IPS DF 6.9 (cell line): Measurements from ENCODE around the gene CBX5.
"Not testable (repeated sequence)": the region's sequence is repeated elsewhere in the genome, so short reads cannot be mapped to it uniquely, and the experiment has no call there.

ENCODE experiments used
- DNase-seq: peaks from one replicate; pipeline ENCODE4 v3.0.0-alpha.2; 2013; ENCODE audit warnings: low read depth, low spot score
- H3K27ac ChIP-seq: one replicate; pipeline ENCODE4 v1.5.1; 2013; ENCODE audit warnings: low read length, control low read depth
- H3K27me3 ChIP-seq: 2 replicates; pipeline ENCODE4 v1.6.1; 2013; ENCODE audit warnings: mild to moderate bottlenecking, low read length; ENCODE audit not compliant: control insufficient read depth, insufficient read depth
- H3K36me3 ChIP-seq: 2 replicates; pipeline ENCODE4 v1.6.1; 2013; ENCODE audit warnings: low read length; ENCODE audit not compliant: control insufficient read depth, insufficient read depth
- H3K4me1 ChIP-seq: 2 replicates; pipeline ENCODE4 v1.6.1; 2013; ENCODE audit warnings: low read length; ENCODE audit not compliant: control insufficient read depth, insufficient read depth
- H3K4me3 ChIP-seq: 2 replicates; pipeline ENCODE4 v1.5.1; 2013; ENCODE audit warnings: mild to moderate bottlenecking, low read length
- H3K9me3 ChIP-seq: 2 replicates; pipeline ENCODE4 v1.6.1; 2013; ENCODE audit warnings: low read length, inconsistent platforms; ENCODE audit not compliant: control insufficient read depth, insufficient read depth
- WGBS: extraction: QIAGEN DNeasy Blood & Tissue Kit; methylation state at CpG from one replicate; pipeline ENCODE4 v1.1.7; 2013; ENCODE audit warnings: mixed read lengths, missing lambda C conversion rate; ENCODE audit not compliant: insufficient read length, insufficient coverage; 5-methylcytosine and 5-hydroxymethylcytosine counted together

CBX5 gene

DNA sequence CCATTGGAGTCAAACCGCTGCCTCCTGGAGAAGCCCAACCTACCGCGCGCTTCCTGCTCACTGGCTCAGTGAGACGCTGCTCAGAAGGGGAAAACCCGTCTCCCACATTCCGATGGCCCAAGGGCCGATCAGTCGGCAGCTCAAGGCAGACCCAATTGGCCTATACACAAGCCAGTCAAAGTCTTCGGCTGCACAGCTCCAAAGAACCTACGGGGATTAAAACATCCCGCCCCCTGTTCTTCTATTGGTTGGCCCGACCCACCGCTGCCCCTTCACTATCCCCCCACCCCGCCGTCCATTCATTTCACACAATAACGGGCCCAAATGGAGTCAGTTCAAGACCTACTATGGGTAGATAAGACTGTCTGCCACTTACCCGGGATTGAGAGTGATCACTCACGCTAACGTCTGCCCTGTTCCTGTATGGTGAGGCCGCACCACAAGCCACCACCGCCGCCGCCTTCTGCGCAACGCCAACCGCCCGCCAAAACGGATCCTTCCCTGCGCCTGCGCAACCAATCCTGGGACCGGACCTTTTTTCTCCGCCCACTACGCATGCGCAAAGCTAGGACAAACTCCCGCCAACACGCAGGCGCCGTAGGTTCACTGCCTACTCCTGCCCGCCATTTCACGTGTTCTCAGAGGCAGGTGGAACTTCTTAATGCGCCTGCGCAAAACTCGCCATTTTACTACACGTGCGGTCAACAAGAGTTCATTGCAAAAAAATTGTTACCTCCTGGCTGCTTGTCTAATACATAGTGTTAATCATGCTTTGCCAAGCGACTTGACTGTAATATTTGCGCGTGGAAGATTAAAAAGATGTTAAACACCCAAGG lies at the start of gene CBX5:
Gene CBX5 (minus strand): TSS at position 491 of the 836 bp plus-strand sequence. CDS start 22,472 bp downstream, outside the sequence.
- H3K4me3 ChIP-seq = peak within 1 kb of the TSS; percentile 79; the same call in 1 of the 2 replicates
- peak; percentile 96 for DNase-seq
- WGBS = no CpG with 5 or more reads among the region's 49 CpGs
- H3K9me3 ChIP-seq = no peaks in the 10 kb centered on the region
- H3K27me3 ChIP-seq = no peaks in the 10 kb centered on the region
- peaks cover 21% of the 10 kb centered on the region; the same call in 1 of the 2 replicates for H3K36me3 ChIP-seq
- peak within 1 kb of the TSS; percentile 2 for H3K27ac ChIP-seq
- peaks cover 1% of the 10 kb centered on the region; the same call in 1 of the 2 replicates for H3K4me1 ChIP-seq

DNA sequence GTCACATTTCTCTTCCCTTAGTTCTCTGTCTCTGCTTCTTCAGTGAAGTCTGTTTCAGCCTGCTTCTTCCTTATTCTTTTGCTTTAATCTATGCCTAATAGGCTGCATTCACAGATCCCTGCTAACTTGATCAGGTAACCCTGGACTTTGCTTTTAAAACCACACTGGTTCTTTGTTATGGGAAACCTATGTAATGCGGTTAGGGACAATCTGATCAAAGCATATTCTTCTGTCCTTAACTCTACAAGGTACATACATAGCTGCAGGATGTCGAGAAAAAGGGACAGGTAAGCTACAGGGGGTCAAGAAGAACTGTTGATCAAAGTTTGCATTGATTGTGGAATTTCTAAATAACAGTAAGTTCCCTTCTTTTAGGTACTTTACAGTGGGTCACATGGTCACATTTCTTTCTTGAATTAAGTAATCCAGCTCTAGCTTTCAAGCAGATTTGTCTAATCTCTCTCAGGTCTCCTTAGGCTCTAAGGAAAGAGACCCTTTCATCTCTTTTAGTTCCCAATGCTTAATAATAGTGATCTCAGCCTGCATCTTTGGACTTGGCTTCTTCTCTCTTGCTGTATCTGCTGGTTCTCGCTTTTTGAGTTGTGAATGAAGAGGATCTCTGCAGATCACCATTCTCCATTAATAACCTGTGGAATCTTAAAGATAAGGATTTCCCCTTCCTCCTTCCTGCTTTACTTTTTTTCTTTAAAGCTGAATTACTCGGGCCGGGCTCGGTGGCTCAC lies 48.8 kb upstream of the CBX5 start:
- Histone ChIP-seq H3K9me3 (no peaks in the 10 kb centered on the region), H3K27me3 (no peaks in the 10 kb centered on the region), H3K27ac (no peak overlapping the region), H3K36me3 (no peaks in the 10 kb centered on the region), H3K4me3 (no peak overlapping the region), H3K4me1 (no peaks in the 10 kb centered on the region)
- no peak for DNase-seq
- WGBS = no CpG with 5 or more reads among the region's 6 CpGs

DNA sequence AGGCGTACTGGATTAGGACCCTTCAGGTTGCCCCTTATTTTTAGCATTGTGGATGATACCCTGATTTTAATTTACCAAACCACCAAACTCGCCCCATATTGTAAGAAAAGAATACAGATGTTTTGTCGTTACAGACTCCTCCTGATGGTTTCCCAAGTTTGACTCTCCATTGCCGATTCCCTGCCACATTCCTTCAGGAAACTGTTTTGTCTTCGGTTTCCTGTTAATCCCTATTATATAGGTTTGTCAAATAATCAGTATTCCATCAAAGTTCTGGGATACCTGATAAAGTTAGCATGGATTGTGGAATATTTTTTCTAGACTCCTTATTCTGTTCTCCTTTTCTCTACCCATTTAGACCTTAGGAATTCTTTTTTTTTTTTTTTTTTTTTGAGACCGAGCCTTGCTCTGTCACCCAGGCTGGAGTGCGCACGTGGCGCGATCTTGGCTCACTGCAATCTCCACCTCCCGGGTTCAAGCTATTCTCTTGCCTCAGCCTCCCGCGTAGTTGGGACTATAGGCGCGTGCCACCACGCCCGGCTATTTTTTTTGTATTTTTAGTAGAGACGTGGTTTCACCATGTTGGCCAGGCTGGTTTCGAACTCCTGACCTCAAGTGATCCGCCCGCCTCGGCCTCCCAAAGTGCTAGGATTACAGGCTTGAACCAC lies 45.7 kb upstream of the CBX5 start:
- not testable (repeated sequence) for H3K9me3 ChIP-seq, H3K27me3 ChIP-seq, H3K27ac ChIP-seq, DNase-seq, H3K4me1 ChIP-seq, H3K36me3 ChIP-seq
- WGBS = no CpG with 5 or more reads among the region's 22 CpGs
- H3K4me3 ChIP-seq = peak overlapping the region; percentile 92; the same call in 1 of the 2 replicates

DNA sequence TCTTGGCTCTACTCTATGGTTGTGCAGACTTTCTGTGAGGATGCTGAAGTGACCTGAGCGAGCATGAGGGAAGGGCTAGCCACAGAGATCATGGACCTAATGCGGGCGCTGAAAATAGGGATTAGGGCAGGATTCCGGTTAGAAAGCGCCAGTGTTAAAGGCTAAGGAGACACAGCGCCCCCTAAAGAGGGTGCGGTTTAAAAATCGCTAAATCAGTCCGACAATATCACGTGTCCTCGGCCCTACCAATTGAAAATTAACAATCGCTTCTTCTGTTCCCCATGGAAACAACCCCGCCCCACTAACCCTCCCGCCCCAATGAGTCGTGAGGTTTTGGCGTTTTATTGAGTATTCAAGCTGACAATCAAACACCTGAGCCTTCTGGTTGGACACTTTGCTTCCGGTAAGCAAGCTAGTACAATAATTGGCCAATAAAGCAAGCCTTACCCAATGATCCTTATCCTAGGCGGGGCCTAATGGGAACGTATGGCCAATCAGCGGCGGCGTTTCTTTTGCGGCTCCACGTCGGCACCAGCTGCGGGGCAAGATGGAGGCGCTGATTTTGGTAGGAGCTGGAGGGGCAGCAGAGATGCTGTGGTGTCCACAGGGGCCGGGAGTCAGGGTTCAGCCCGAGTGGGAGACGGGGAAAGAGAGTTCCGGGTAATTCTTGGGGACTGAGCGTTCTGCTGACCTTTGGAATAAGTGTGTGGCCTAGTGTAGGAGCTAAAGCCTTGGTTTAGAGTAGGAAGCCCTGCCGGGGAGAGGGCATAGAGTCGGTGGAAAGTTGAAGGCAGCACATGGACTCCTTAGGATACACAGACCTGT lies 44.9 kb upstream of the CBX5 start, which contains the start of gene COPZ1:
Gene COPZ1 (plus strand): TSS at position 515 of the 825 bp plus-strand sequence. CDS start 33 bp downstream, at position 548.
- H3K4me3 ChIP-seq = peak within 1 kb of the TSS; percentile 92

DNA sequence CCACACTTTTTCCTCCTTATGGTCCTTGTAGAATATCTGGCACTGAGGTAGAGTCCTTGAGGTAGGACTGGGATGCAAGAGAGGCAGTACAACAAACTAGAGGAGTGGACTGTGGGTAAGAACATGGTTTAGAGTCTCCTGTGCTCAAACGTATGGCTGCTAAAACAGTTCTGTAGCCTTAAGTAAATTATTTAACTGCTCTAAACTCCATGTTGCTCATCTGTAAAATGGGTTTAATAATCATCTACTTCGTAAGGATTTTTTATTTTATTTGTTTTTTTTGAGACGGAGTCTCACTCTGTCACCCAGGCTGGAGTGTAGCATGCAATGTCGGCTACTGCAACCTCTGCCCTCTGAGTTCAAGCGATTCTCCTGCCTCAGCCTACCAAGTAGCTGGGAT lies 41.4 kb upstream of the CBX5 start:
- no peak overlapping the region for H3K27ac ChIP-seq
- no peaks in the 10 kb centered on the region for H3K4me1 ChIP-seq
- no peak for DNase-seq
- H3K27me3 ChIP-seq = no peaks in the 10 kb centered on the region
- no CpG with 5 or more reads among the region's 5 CpGs for WGBS
- H3K36me3 ChIP-seq = no peaks in the 10 kb centered on the region
- H3K9me3 ChIP-seq = no peaks in the 10 kb centered on the region
- H3K4me3 ChIP-seq = no peak overlapping the region

More for the DNA sequence above, 44.9 kb upstream of the CBX5 start, which contains the start of gene COPZ1:
- peak; percentile 99 for DNase-seq
- Histone ChIP-seq H3K36me3 (no peaks in the 10 kb centered on the region), H3K27me3 (no peaks in the 10 kb centered on the region), H3K27ac (no peak within 1 kb of the TSS), H3K4me1 (no peaks in the 10 kb centered on the region), H3K9me3 (no peaks in the 10 kb centered on the region)
- WGBS = no CpG with 5 or more reads among the region's 34 CpGs

DNA sequence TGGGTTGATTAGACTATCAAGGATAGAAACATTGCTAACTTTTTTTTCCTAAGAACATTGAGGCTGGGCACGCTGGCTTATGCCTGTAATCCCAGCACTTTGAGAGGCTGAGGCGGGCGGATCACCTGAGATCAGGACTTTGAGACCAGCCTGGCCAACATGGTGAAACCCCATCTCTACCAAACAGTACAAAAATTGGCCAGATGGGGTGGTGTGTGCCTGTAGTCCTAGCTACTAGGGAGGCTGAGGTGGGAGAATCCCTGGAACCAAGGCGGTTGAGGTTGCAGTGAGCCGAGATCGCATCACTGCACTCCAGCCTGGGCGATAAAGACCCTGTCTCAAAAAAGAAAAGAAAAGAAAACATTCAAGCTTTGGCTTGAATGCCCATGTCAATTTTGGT lies 32.4 kb upstream of the CBX5 start:
- not testable (repeated sequence) for H3K36me3 ChIP-seq, H3K27ac ChIP-seq, H3K9me3 ChIP-seq, DNase-seq, H3K4me1 ChIP-seq, H3K4me3 ChIP-seq, H3K27me3 ChIP-seq
- no CpG with 5 or more reads among the region's 7 CpGs for WGBS

DNA sequence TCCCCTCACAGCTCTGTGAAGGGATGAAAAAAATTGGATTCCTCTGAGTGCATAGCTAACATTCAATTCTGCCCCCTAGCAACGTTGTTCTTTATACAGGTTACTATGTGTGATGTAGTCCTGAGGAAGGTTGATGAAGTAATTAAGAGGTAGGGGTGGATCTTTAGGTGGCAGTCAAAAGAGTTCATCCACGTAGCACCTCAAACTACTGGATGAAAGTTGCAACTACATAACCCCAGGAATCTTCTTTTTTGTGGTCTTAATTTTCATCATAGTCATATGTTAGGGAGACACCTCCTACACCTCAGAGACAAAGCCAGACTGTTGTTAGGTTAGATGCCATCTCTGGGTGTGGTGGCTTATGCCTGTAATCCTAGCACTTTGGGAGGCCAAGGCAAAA lies 31.1 kb upstream of the CBX5 start:
- Histone ChIP-seq H3K9me3 (no peaks in the 10 kb centered on the region), H3K4me3 (no peak overlapping the region), H3K36me3 (no peaks in the 10 kb centered on the region), H3K27ac (no peak overlapping the region), H3K4me1 (peaks cover 6% of the 10 kb centered on the region), H3K27me3 (no peaks in the 10 kb centered on the region)
- WGBS = no CpG with 5 or more reads among the region's 2 CpGs
- no peak for DNase-seq

DNA sequence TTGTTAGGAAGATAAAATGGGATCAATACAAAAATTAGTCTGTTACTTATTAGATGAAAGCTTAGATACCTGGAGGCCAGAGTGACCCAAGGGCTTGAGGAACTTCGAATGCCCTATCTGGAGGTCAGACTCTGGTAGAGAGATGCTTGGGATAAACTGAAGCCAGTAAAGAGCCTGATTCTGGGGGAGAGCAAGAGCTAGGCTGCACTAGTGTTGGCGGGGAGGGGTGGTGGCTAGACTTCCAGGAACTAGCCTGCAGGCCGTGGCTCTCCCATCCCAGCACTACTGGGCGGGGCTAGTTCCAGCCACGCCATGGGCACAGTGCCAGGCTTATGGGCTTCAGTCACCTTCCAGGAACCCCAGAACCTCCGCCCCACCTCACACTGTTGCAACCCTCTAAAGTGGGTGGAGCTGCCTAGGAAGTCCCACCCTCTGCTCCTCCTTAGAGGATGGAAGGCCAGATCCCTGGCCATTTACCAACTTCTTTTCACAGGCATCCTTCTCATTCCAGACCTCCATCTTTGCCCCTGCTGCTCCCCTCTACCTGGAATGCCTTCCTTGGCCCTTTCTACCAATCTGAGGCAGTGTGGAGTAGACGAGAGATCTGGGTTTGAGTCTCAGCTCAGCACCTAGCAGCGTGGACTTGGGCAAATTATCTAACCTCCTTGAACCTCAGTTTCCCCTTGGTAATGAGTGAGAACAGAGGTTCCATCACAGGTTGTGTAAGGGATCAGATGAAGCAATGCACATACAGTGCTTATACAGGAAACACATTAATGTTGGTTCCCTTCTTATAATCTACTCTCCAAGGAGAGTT lies 27.2 kb upstream of the CBX5 start:
- H3K4me3 ChIP-seq = no peak overlapping the region
- H3K9me3 ChIP-seq = no peaks in the 10 kb centered on the region
- H3K27me3 ChIP-seq = no peaks in the 10 kb centered on the region
- peaks cover 11% of the 10 kb centered on the region for H3K4me1 ChIP-seq
- WGBS = no CpG with 5 or more reads among the region's 8 CpGs
- H3K27ac ChIP-seq = no peak overlapping the region
- DNase-seq = no peak
- H3K36me3 ChIP-seq = no peaks in the 10 kb centered on the region

DNA sequence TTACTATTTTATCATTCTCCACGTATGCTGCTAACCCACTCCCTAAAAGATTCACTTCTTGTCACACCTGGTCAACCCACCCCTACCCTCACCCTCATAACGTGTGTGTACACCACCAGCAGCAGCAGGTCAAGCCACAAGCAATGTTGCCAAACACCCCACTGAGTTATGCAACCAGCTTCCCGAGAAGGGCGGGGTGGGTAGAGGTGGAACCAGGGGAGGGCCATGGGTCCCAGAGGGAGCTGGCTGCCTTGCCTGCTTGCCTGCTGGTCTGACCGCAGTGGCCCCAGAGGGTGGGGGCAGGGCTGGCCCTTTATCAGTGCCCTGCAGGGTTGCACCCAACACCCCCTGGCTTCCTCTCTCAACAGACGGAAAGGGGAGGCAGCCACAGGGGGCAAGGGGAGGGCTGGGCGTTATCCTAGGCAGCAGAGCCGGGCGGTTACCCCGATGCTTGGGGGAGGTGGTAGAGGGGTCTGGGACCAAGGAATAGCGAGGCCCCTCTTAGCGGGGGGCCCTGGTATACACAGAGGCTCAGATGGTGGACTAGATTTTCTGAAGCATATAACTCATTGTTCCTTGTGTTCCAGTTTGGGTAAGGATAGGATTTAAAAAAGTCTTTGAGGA lies 24.4 kb upstream of the CBX5 start:
- Histone ChIP-seq H3K27me3 (no peaks in the 10 kb centered on the region), H3K36me3 (no peaks in the 10 kb centered on the region), H3K9me3 (no peaks in the 10 kb centered on the region), H3K27ac (no peak overlapping the region), H3K4me3 (no peak overlapping the region), H3K4me1 (peaks cover 16% of the 10 kb centered on the region)
- DNase-seq = no peak
- WGBS = no CpG with 5 or more reads among the region's 12 CpGs
